NCI-H2107 treated with DMSO at 0.1 percent for 48 hours (cell line): ENCODE measurements around the gene NAA20.
A peak's percentile ranks its signal among the peaks of the same experiment; 100 is the strongest.

Source experiments
- DNase-seq: peaks from one replicate; lab custom pipeline; 2025; ENCODE audit not compliant: unreplicated experiment; lab: John Stamatoyannopoulos, UW

The NAA20 gene

GRCh38 chr20:20017001-20017843 lies at the start of gene NAA20:
Gene NAA20 (plus strand): TSS chr20:20017362. CDS start chr20:20017397, 35 bp downstream.
- DNase-seq, result peak; percentile 53

GRCh38 chr20:19967445-19967844 lies 49.7 kb upstream of the NAA20 start:
- no peak for DNase-seq

- DNase-seq, result no peak
These were observed 49.1 kb upstream of the NAA20 start for GRCh38 chr20:19968028-19968427.

- peak; percentile 31 for DNase-seq
These were observed 48.6 kb upstream of the NAA20 start for GRCh38 chr20:19968466-19969073.

- DNase-seq, result no peak
These were observed 48.1 kb upstream of the NAA20 start for GRCh38 chr20:19969106-19969505.

GRCh38 chr20:19969507-19970255 lies 47.5 kb upstream of the NAA20 start:
- no peak for DNase-seq

GRCh38 chr20:19970256-19970765 lies 46.9 kb upstream of the NAA20 start:
- DNase-seq, result no peak

GRCh38 chr20:19971116-19971515 lies 46.0 kb upstream of the NAA20 start:
- no peak for DNase-seq

GRCh38 chr20:19973961-19974629 lies 43.1 kb upstream of the NAA20 start:
- peak; percentile 34 for DNase-seq

GRCh38 chr20:19974630-19975435 lies 42.3 kb upstream of the NAA20 start:
- no peak for DNase-seq

GRCh38 chr20:19975436-19975799 lies 41.7 kb upstream of the NAA20 start:
- DNase-seq, result no peak

GRCh38 chr20:19975901-19976300 lies 41.3 kb upstream of the NAA20 start:
- no peak for DNase-seq

GRCh38 chr20:19976595-19977372 lies 40.4 kb upstream of the NAA20 start:
- DNase-seq, result no peak

- no peak for DNase-seq
These were observed 39.8 kb upstream of the NAA20 start for GRCh38 chr20:19977373-19977770.

- no peak for DNase-seq
These were observed 38.5 kb upstream of the NAA20 start for GRCh38 chr20:19978511-19979210.

- no peak for DNase-seq
These were observed 36.1 kb upstream of the NAA20 start for GRCh38 chr20:19981031-19981451.

- DNase-seq, result no peak
These were observed 30.7 kb upstream of the NAA20 start for GRCh38 chr20:19986419-19986818.

- no peak for DNase-seq
These were observed 30.1 kb upstream of the NAA20 start for GRCh38 chr20:19987046-19987445.

GRCh38 chr20:19990850-19991249 lies 26.3 kb upstream of the NAA20 start:
- no peak for DNase-seq
